Cardiac fibroblast (primary cell): ENCODE data around the gene BTBD9.

Experiments
- DNase-seq, 2 donors: peaks; one replicate each; pipeline versions ENCODE4 v3.0.0 to v3.0.0-alpha.2; 2010; ENCODE audit warnings: low read depth in 2 of 2
- H3K4me3 ChIP-seq, 2 donors: replicated peaks in 1 of 2; 1 replicate in 1 of 2; 2 replicates in 1 of 2; pipeline ENCODE4 v1.5.1; 2011; ENCODE audit warnings: low read depth in 2 of 2, low read length in 2 of 2, mild to moderate bottlenecking in 2 of 2, moderate library complexity in 1 of 2
- CTCF ChIP-seq: IDR thresholded peaks from one replicate; pipeline ENCODE4 v1.5.1; 2011; ENCODE audit warnings: low read depth, mild to moderate bottlenecking, low read length, inconsistent platforms

The BTBD9 gene

DNA sequence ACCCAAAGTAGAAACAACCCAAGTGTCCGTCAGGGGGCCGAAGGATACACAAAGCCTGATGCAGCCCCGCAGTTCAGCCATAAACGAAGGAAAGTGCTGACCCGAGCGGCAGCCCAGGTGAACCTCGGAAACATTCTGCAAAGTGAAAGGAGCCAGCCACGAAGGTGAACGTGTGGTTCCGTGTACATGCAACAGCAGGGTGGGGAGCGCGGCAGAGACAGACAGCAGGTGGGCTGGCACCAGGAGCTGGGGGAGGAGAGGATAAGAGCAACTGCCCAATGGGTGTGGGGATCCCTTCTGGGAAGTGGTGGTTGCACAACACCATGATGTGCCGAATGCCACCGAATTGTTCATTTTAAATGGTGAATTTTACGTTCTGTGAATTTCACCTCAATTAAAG is 478.4 kb downstream of the BTBD9 start:
- H3K4me3 ChIP-seq, result no peak overlapping the region
- no peak for DNase-seq
- no peak for TF ChIP-seq CTCF

DNA sequence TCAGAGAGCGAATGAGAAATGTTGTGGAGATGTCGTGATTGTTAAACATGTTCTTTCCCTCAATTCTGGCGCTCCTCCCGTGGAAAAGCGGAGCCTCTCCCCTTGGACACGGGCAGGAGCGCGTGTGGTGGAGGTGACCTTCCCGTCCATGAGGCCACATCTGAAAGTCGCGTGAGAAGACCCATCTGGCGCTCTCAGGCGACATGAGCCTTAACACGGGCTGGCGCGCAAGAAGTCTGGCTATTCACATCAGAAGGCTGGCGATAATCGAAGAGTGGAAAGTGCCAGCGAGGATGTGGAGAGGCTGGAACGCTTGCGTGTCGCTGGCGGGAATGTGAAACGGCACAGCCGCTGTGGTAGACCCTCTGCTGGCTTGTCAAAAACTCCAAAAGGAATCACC is 478.9 kb downstream of the BTBD9 start:
- TF ChIP-seq CTCF, result no peak
- H3K4me3 ChIP-seq, result no peak overlapping the region
- DNase-seq, result no peak

DNA sequence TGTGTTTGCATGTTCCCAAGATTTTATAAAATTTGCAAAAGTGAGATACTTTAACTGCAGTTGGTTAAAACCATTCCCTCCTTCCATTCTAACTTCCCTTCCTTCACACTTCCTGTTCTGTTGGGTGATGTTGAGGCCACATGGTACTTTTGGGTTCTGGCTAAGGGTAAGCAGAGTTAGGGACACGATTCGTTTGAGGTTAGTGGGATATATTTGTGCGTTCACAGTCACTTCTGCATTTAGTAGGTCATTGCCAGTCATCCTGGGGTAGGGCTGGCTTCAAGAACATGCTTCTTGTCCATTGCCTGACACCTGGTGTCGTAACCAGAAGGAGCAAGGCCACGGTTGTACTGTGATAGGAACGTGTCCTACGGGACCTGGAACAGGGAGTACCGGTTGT is 480.1 kb downstream of the BTBD9 start:
- no peak overlapping the region for H3K4me3 ChIP-seq
- no peak for TF ChIP-seq CTCF
- DNase-seq, result no peak

DNA sequence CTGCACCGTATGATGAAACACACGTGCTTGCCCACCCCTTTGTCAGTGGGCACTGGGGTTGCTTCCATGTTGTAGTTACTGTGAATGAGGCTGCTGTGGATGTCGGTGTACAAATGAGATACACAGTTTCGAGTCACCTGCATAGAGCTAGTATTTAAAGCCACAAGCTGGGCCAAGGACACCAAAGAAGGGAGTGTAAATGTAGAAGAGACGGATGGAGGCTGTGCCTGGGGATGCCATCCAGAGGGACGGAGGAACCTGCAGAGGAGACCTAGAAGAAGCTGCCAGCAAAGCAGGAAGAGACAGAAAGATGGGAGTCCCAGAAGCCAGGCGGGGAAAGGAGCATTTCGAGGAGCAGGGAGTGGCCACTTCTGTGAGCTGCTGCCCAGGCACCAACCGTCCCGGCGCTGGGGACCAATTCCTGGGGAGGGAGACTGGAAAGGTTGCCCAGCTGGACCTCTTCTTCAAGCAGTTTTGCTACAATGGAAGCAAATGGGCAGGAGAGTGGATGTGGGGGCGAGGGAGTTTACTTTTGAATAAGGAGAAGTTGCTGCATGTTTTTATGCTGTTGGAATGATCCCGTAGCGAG is 480.9 kb downstream of the BTBD9 start:
- no peak for TF ChIP-seq CTCF
- no peak overlapping the region for H3K4me3 ChIP-seq
- no peak for DNase-seq

- no peak for TF ChIP-seq CTCF
- no peak for DNase-seq
- no peak overlapping the region for H3K4me3 ChIP-seq
Measured at GRCh38 chr6:38157905-38158304, 481.8 kb downstream of the BTBD9 start.

- DNase-seq, result no peak
- TF ChIP-seq CTCF, result no peak
- H3K4me3 ChIP-seq, result no peak overlapping the region
Measured at GRCh38 chr6:38156818-38157565, 482.7 kb downstream of the BTBD9 start.
